Stimulated activated CD4-positive, alpha-beta T cell treated with anti-CD3 and anti-CD28 coated beads, Interleukin-4, amount 100 ng/mL, for 24 hours (primary cell): Measurements from ENCODE around the gene NSF.
"Not testable (repeated sequence)": the region's sequence is repeated elsewhere in the genome, so short reads cannot be mapped to it uniquely, and the experiment has no call there.

Experiments used
- DNase-seq: peaks from one replicate; pipeline ENCODE4 v3.0.0-alpha.2; 2020

NSF gene

GRCh38 chr17:46777943-46778915 is 187.8 kb downstream of the NSF start:
- no peak for DNase-seq

GRCh38 chr17:46780003-46780373 is 189.5 kb downstream of the NSF start:
- DNase-seq, result no peak

- no peak for DNase-seq
Measured at GRCh38 chr17:46782250-46782953, 191.9 kb downstream of the NSF start.

DNA sequence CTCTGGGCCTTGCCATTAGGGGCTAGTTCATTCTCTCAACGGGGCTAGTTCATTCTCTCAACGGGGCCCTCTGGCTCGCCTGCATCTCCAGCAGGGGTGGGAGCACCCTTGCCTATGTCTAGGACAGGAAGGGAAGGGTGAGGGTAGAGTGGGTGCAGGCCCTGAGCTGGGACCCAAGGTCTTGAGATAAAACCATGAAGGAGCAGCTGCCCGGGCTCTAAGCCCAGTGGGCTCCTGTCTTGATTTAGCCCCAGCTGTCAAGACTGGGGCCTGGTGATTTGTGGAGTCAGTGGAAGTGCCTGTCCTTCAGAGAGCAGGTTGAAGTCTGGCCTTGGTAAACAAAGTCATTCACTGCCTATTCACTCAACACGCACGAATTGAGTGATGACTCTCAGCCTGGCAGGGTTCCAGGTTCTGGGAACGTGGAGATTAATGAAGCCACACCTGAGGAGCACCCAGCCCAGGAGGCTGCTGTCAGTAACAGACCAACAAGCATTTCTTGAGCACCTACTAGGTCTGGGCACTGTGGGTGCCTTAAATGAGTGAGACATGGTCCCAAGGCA is 192.6 kb downstream of the NSF start:
- no peak for DNase-seq

DNA sequence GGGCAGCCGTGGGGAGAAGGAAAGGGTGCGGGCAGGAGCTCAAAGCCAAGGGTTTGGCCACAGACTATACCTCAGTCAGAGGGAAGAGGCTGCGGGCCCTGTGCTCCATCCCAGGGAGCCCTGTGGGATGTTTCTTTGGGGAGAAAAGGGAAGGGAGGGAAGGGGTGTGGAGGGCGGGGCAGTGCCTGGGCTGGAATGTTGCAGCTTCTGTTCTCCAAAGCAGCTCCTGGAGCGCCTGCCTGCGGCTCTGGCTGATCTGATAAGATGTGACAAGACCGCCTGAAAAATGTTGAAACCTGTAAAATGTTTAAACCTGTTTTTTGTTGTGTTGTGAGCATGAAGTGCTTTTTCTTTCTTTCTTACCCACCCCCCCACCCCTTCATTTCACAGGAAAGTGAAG is 195.2 kb downstream of the NSF start:
- no peak for DNase-seq

DNA sequence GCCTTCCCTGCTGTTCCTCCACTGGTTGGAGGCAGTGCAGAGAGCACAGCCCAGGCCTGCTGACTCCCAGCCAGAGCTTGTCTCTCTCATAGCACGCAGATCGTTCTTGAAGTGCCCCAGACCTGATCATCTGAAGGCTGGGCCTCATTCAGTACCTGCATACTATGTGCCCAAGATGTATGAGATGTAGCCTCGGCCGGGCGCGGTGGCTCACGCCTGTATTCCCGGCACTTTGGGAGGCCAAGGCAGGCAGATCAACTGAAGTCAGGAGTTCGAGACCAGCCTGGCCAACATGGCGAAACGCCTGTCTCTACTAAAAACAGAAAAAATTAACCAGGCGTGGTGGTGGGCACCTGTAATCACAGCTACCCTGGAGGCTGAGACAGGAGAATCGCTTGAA is 197.0 kb downstream of the NSF start:
- DNase-seq, result no peak

GRCh38 chr17:46788300-46788699 is 197.8 kb downstream of the NSF start:
- no peak for DNase-seq

DNA sequence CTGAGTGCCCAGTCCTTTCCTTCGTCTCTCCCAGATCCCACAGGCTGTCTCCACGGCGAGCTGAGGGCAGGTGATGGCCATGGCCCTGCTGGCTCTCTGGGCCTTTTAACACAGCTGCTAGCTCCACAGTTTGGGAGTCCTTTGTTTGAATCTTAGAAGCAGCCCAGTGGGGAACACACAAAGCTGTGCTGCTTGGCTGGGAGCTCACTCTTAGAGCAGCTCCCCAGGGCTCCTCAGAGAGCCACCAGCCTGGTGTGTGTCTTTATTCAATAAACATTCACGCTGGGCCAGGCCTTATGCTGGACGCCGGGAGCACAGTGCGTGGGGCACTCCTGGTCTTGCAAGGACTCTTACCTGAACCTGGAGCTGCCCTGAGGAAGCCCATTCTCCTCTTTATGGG is 198.3 kb downstream of the NSF start:
- no peak for DNase-seq

- no peak for DNase-seq
Measured at GRCh38 chr17:46789610-46790009, 199.1 kb downstream of the NSF start.

GRCh38 chr17:46790216-46790615 is 199.7 kb downstream of the NSF start:
- DNase-seq, result no peak

- no peak for DNase-seq
Measured at GRCh38 chr17:46791531-46791930, 201.1 kb downstream of the NSF start.

GRCh38 chr17:46792071-46792470 is 201.6 kb downstream of the NSF start:
- DNase-seq, result no peak

DNA sequence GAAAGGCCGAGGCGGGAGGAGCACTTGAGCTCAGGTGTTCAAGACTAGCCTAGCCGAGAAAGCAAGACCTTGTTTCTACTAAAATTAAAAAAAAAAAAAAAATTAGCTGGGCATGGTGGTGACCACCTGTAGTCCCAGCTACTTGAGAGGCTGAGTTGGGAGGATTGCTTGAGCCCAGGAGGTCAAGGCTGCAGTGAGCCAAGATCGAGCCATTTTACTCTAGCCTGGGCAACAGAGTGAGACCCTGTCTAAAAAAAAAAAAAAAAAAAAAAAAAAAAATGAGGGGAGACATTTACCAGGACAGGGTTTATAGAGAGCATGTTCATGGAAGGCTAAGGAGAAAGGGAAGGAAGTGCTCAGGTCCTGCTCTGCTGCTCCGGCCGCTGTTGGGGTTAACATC is 202.6 kb downstream of the NSF start:
- not testable (repeated sequence) for DNase-seq

DNA sequence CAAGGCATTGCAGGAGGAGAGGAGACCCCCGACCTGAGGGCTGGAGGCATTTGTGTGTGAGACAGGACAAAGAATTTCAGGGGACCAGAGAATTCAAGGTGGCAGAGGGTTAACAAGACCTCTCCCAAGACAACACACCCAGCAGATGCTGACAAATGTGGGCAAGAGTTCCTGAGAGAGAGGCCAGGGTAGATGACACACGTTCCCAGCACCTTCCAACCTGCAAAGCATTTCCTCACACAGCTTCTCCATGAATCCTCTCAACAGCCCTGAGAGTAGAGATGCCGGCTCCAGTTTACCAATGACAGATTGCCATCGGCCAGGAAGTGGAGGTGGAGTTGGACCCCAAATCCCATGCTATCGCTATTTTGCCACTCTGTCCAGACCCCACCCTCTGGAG is 203.1 kb downstream of the NSF start:
- no peak for DNase-seq

GRCh38 chr17:46794318-46794717 is 203.8 kb downstream of the NSF start:
- no peak for DNase-seq

DNA sequence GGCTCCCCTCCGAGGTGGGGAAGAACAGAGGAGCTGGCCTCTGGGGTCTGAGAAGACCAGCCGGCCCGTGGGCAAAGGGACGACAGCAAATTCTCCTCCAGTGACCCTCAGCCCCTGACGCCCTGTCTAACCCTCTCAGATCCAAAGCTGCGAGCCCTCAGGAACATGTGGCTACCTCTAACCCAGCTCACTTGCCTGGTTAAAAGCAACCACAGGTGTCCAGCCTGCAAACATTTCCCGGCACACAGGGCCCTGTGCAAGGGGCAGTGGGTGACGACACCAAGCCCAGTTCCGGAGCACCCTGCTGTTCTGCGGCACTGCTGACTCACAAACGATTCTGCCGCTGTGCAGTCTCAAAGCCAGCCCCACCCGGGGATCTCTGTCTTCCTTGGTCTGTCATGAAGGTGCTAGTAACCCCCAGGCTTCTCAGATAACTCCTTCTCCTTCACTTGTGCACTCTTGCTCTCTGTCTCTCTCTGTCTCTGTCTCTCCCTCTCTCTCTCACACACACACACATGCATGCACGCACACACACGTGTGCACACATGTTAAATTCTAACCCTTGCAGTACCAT is 205.0 kb downstream of the NSF start:
- DNase-seq, result no peak

DNA sequence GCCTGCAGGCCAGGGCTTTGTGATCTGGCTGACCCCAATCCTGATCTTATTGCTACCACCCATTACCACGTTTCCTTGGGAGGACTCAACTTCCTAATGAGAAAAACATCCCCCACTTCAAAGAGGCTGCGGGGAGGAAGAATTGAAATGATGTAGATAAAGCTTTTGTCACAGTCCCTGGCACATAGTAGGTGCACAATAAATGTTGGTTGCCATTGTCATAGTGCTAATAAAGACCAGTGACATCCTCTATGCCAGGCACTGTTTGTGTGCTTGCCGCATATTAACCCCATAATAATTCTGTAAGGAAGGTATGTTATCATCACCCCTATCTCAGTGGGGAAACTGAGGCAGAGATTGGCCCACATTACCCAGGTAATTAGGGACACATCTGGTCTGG is 205.6 kb downstream of the NSF start:
- DNase-seq, result no peak

DNA sequence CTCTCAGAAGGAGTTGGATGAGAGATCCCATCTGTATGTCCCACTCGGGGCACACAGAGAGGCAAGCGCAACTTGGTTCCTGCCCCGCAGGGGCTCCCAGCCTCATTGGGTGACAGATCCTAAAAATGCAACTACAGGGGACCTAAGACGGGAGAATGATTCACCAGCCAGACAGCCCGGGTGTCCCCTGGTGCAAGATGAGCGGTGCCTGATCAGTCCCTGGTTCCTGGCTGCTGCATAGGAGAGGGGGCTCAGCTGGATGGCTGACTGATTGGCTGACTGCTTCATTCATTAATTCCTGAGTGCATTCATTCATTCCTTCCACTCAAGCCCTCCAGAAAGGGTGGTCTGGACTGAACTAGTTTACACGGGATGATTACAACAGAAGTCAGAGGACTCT is 206.1 kb downstream of the NSF start:
- DNase-seq, result no peak

DNA sequence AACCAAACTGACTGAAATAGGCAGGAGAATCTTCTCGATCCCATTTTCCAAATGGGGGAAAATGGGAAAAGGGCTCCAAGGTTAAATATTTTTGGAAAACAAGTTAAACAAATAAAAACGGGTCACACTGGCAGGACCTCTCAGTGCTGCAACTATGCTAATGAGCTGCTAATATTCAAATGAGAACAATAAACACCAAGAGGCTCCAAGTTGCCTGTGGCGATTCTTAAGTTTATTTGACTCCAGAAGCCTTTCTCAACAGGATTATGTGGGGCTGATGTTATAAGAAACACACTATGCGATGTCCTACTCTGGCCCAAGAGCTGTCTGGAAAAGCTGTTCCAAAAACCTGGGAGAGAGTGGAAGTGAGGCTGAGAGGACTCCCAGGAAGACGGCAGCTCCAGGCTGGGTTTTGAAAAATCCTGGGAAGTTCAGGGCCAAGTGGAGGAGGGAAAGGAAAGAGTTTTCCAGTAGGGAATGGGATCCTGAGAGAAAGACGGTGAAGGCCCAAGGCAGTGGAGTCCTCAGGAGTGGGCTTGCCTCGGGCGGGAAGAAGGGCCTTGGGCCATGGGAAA is 206.6 kb downstream of the NSF start:
- DNase-seq, result no peak

- DNase-seq, result no peak
Measured at GRCh38 chr17:46800573-46800972, 210.1 kb downstream of the NSF start.

- no peak for DNase-seq
Measured at GRCh38 chr17:46802800-46803199, 212.3 kb downstream of the NSF start.

DNA sequence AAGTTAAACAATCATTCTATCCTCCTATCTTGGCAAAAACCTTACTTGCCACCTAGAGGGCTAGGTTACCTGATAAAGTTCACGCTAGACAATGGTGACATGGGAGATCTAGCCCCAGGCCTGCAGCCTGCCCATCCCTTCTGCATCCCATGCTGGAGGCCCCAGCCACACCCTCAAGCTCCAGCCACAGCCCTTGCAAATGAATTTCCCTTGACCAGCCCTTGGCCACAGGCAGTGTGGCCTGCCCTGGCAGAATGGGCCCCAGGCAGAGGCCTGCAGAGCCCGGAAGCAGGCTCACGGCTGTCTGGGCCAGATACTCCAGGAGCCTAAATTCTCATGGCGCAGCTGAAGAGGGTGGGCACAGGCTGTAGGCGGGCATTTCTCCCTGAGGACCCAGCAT is 213.1 kb downstream of the NSF start:
- no peak for DNase-seq

- DNase-seq, result no peak
Measured at GRCh38 chr17:46805771-46806170, 215.3 kb downstream of the NSF start.
